GM19035 (cell line): Measurements from ENCODE around the gene ZNF519.
"Not testable (repeated sequence)": the region's sequence is repeated elsewhere in the genome, so short reads cannot be mapped to it uniquely, and the experiment has no call there.

ENCODE experiments used
- ATAC-seq: cut with Tn5 transposase; IDR thresholded peaks from one replicate; pipeline ENCODE4 v1.9.1; 2021; ENCODE audit not compliant: unreplicated experiment

The ZNF519 gene

GRCh38 chr18:14132271-14132700, at the start of gene ZNF519:
Gene ZNF519 (minus strand): TSS chr18:14132435. CDS start chr18:14132277, 158 bp downstream.
- peak; percentile 100 for ATAC-seq

GRCh38 chr18:14179306-14179705, 47.1 kb upstream of the ZNF519 start:
- no peak for ATAC-seq

GRCh38 chr18:14178321-14179196, 46.3 kb upstream of the ZNF519 start:
- peak; percentile 95 for ATAC-seq

GRCh38 chr18:14177540-14178320, 45.5 kb upstream of the ZNF519 start:
- not testable (repeated sequence) for ATAC-seq

- ATAC-seq: not testable (repeated sequence)
Measured at GRCh38 chr18:14175404-14175803, 43.2 kb upstream of the ZNF519 start.

- ATAC-seq: no peak
Measured at GRCh38 chr18:14174706-14175085, 42.5 kb upstream of the ZNF519 start.

- not testable (repeated sequence) for ATAC-seq
Measured at GRCh38 chr18:14174002-14174705, 41.9 kb upstream of the ZNF519 start.

GRCh38 chr18:14173116-14173951, 41.1 kb upstream of the ZNF519 start:
- ATAC-seq: not testable (repeated sequence)

- not testable (repeated sequence) for ATAC-seq
Measured at GRCh38 chr18:14172142-14173115, 40.2 kb upstream of the ZNF519 start.

- not testable (repeated sequence) for ATAC-seq
Measured at GRCh38 chr18:14171301-14172141, 39.3 kb upstream of the ZNF519 start.

GRCh38 chr18:14170367-14171036, 38.3 kb upstream of the ZNF519 start:
- ATAC-seq: not testable (repeated sequence)

- not testable (repeated sequence) for ATAC-seq
Measured at GRCh38 chr18:14162915-14163314, 30.7 kb upstream of the ZNF519 start.

GRCh38 chr18:14151564-14152113, 19.4 kb upstream of the ZNF519 start:
- not testable (repeated sequence) for ATAC-seq

GRCh38 chr18:14150766-14151165, 18.5 kb upstream of the ZNF519 start:
- ATAC-seq: not testable (repeated sequence)

- ATAC-seq: not testable (repeated sequence)
Measured at GRCh38 chr18:14149916-14150420, 17.7 kb upstream of the ZNF519 start.

- ATAC-seq: not testable (repeated sequence)
Measured at GRCh38 chr18:14149121-14149850, 17.1 kb upstream of the ZNF519 start.
